Fibroblast of lung (primary cell): ENCODE data around the gene HAPSTR1. TPM values are rescaled to one million over a fixed set of nuclear protein-coding genes. Genes with fewer than 3 reads are reported as not detected.
A peak's percentile ranks its signal among the peaks of the same experiment; 100 is the strongest.

Experiments
- DNase-seq, 2 donors: peaks; one replicate each; pipeline versions ENCODE4 v3.0.0 to v3.0.0-alpha.2; 2010; ENCODE audit warnings: low read depth in 2 of 2
- H2AFZ ChIP-seq: 2 replicates; pipeline ENCODE4 v1.5.1; 2012; ENCODE audit warnings: low read length, control low read depth, inconsistent platforms
- H3K27ac ChIP-seq: 2 replicates; pipeline ENCODE4 v1.5.1; 2011; ENCODE audit warnings: low read length, control low read depth; ENCODE audit not compliant: insufficient read depth
- H3K27me3 ChIP-seq: 2 replicates; pipeline ENCODE4 v1.5.1; 2011; ENCODE audit warnings: mild to moderate bottlenecking, low read length; ENCODE audit not compliant: control insufficient read depth, insufficient read depth
- H3K36me3 ChIP-seq: 2 replicates; pipeline ENCODE4 v1.5.1; 2011; ENCODE audit warnings: low read length; ENCODE audit not compliant: control insufficient read depth, insufficient read depth
- H3K4me1 ChIP-seq: 2 replicates; pipeline ENCODE4 v1.5.1; 2011; ENCODE audit warnings: low read length; ENCODE audit not compliant: control insufficient read depth, insufficient read depth; ENCODE audit errors: extremely low read depth
- H3K4me2 ChIP-seq: 2 replicates; pipeline ENCODE4 v1.5.1; 2011; ENCODE audit warnings: low read length, control low read depth; ENCODE audit not compliant: insufficient read depth; ENCODE audit errors: extremely low read depth
- H3K4me3 ChIP-seq, 4 experiments: fragments of 200-600 bp in 1 of 4; sonication (generic) in 1 of 4; replicated peaks in 1 of 4; 2 replicates each; pipeline ENCODE4 v1.5.1; 2011 to 2016; ENCODE audit warnings: low read length in 4 of 4, low read depth in 3 of 4, mild to moderate bottlenecking in 3 of 4, control low read depth in 2 of 4, inconsistent platforms in 1 of 4, mixed read lengths in 1 of 4; ENCODE audit not compliant: insufficient read depth in 1 of 4; ENCODE audit errors: control extremely low read depth in 1 of 4
- H3K79me2 ChIP-seq: 2 replicates; pipeline ENCODE4 v1.5.1; 2012; ENCODE audit warnings: mild to moderate bottlenecking, low read length, inconsistent platforms; ENCODE audit not compliant: control insufficient read depth, insufficient read depth
- H3K9ac ChIP-seq: 2 replicates; pipeline ENCODE4 v1.5.1; 2011; ENCODE audit warnings: mild to moderate bottlenecking, low read length, control low read depth; ENCODE audit not compliant: insufficient read depth
- H3K9me3 ChIP-seq: 2 replicates; pipeline ENCODE4 v1.5.1; 2012; ENCODE audit warnings: low read depth, low read length; ENCODE audit not compliant: control insufficient read depth, insufficient read depth
- H4K20me1 ChIP-seq: 2 replicates; pipeline ENCODE4 v1.5.1; 2011; ENCODE audit warnings: low read length; ENCODE audit not compliant: control insufficient read depth, insufficient read depth; ENCODE audit errors: extremely low read depth
- CTCF ChIP-seq, 2 donors: IDR thresholded peaks in 1 of 2; conservative IDR thresholded peaks in 1 of 2; 1 replicate in 1 of 2; 2 replicates in 1 of 2; pipeline ENCODE4 v1.5.1; 2011 to 2012; ENCODE audit warnings: low read length in 2 of 2, control low read depth in 1 of 2, inconsistent platforms in 1 of 2, low read depth in 1 of 2, mild to moderate bottlenecking in 1 of 2
- EZH2 ChIP-seq: IDR thresholded peaks from 2 replicates; pipeline ENCODE4 v1.5.1; 2012; ENCODE audit warnings: low read length, control low read depth, mild to moderate bottlenecking; ENCODE audit errors: missing control alignments
- polyA plus RNA-seq, 2 donors: library from polyadenylated mRNA; depleted of rRNA in 1 of 2; stranded (reverse) in 1 of 2; unstranded in 1 of 2; fragments of >200 nt; gene quantifications; 2 replicates each; pipeline ENCODE4 v1.2.1, GENCODE V29; 2011 to 2012; ENCODE audit warnings: missing spikeins in 1 of 2
- total RNA-seq: library from RNA; depleted of rRNA; stranded (reverse); fragments of >200 nt; gene quantifications from 2 replicates; pipeline ENCODE4 v1.2.1, GENCODE V29; 2014

The HAPSTR1 gene
- total and polyA plus RNA-seq, 2 donors (not counting 1 experiment from before 2014, with no cell fraction given) = 37.5 to 57.3 TPM

GRCh38 chr16:9054460-9054859 is 37.0 kb upstream of the HAPSTR1 start:
- no peak for TF ChIP-seq CTCF (conservative IDR thresholded peaks at IDR 0.05 in 1 of 2, IDR thresholded peaks at IDR 0.05 in 1 of 2; ENCODE audit: low read depth in 1 of 2, low read length in 2 of 2)
- TF ChIP-seq EZH2 = no peak
- peak in 1 of 2 donors; percentile 59 for DNase-seq
- H3K27ac ChIP-seq = no peak overlapping the region
- H4K20me1 ChIP-seq = no peaks in the 10 kb centered on the region
- H3K4me2 ChIP-seq = no peak overlapping the region
- H3K9ac ChIP-seq = no peak overlapping the region
- peaks cover 4% of the 10 kb centered on the region for H3K4me1 ChIP-seq
- no peak overlapping the region for H3K4me3 ChIP-seq
- H3K27me3 ChIP-seq = no peaks in the 10 kb centered on the region
- no peaks in the 10 kb centered on the region for H3K79me2 ChIP-seq
- no peak overlapping the region for H2AFZ ChIP-seq
- no peaks in the 10 kb centered on the region for H3K36me3 ChIP-seq
- no peaks in the 10 kb centered on the region for H3K9me3 ChIP-seq

GRCh38 chr16:9055115-9055514 is 36.3 kb upstream of the HAPSTR1 start:
- H3K27ac ChIP-seq = no peak overlapping the region
- H3K36me3 ChIP-seq = no peaks in the 10 kb centered on the region
- no peaks in the 10 kb centered on the region for H4K20me1 ChIP-seq
- H3K9ac ChIP-seq = no peak overlapping the region
- H2AFZ ChIP-seq = no peak overlapping the region
- no peak for TF ChIP-seq CTCF (conservative IDR thresholded peaks at IDR 0.05 in 1 of 2, IDR thresholded peaks at IDR 0.05 in 1 of 2; ENCODE audit: low read depth in 1 of 2, low read length in 2 of 2)
- TF ChIP-seq EZH2 = no peak
- H3K4me1 ChIP-seq = peaks cover under 1% of the 10 kb centered on the region
- no peak overlapping the region for H3K4me2 ChIP-seq
- no peaks in the 10 kb centered on the region for H3K79me2 ChIP-seq
- H3K27me3 ChIP-seq = no peaks in the 10 kb centered on the region
- DNase-seq = no peak
- no peak overlapping the region for H3K4me3 ChIP-seq
- H3K9me3 ChIP-seq = no peaks in the 10 kb centered on the region

GRCh38 chr16:9055661-9056060 is 35.8 kb upstream of the HAPSTR1 start:
- Histone ChIP-seq H3K4me3 (no peak overlapping the region), H3K9ac (no peak overlapping the region), H3K27ac (no peak overlapping the region), H4K20me1 (no peaks in the 10 kb centered on the region), H3K4me1 (no peaks in the 10 kb centered on the region), H3K79me2 (no peaks in the 10 kb centered on the region), H3K4me2 (no peak overlapping the region), H3K9me3 (no peaks in the 10 kb centered on the region), H2AFZ (no peak overlapping the region), H3K27me3 (no peaks in the 10 kb centered on the region), H3K36me3 (no peaks in the 10 kb centered on the region)
- no peak for TF ChIP-seq CTCF (conservative IDR thresholded peaks at IDR 0.05 in 1 of 2, IDR thresholded peaks at IDR 0.05 in 1 of 2; ENCODE audit: low read depth in 1 of 2, low read length in 2 of 2)
- TF ChIP-seq EZH2 = no peak
- peak in 1 of 2 donors; percentile 91 for DNase-seq
